NB4 (cell line): ENCODE results near the gene MAJIN.
"Not testable (repeated sequence)": the region's sequence is repeated elsewhere in the genome, so short reads cannot be mapped to it uniquely, and the experiment has no call there.

Experiments used
- DNase-seq: peaks from one replicate; pipeline ENCODE4 v3.0.0; 2010; ENCODE audit warnings: low read depth
- H3K4me3 ChIP-seq: one replicate; pipeline ENCODE4 v1.5.1; 2011; ENCODE audit warnings: mild to moderate bottlenecking, low read depth, low read length, moderate library complexity
- CTCF ChIP-seq: IDR thresholded peaks from one replicate; pipeline ENCODE4 v1.5.1; 2012; ENCODE audit warnings: low read depth, low read length
- MYC ChIP-seq: IDR thresholded peaks from 2 replicates; pipeline ENCODE4 v1.6.1; 2011; ENCODE audit warnings: low read depth, low read length
- POLR2A ChIP-seq: IDR thresholded peaks from 2 replicates; pipeline ENCODE4 v1.6.1; 2011; ENCODE audit warnings: mild to moderate bottlenecking; ENCODE audit not compliant: insufficient read length; ENCODE audit errors: extremely low read depth
- TF ChIP-seq, protein P1 (sequence below): IDR thresholded peaks from 2 replicates; pipeline ENCODE4 v1.6.1; 2011; ENCODE audit warnings: low read depth, low read length

Gene MAJIN

DNA sequence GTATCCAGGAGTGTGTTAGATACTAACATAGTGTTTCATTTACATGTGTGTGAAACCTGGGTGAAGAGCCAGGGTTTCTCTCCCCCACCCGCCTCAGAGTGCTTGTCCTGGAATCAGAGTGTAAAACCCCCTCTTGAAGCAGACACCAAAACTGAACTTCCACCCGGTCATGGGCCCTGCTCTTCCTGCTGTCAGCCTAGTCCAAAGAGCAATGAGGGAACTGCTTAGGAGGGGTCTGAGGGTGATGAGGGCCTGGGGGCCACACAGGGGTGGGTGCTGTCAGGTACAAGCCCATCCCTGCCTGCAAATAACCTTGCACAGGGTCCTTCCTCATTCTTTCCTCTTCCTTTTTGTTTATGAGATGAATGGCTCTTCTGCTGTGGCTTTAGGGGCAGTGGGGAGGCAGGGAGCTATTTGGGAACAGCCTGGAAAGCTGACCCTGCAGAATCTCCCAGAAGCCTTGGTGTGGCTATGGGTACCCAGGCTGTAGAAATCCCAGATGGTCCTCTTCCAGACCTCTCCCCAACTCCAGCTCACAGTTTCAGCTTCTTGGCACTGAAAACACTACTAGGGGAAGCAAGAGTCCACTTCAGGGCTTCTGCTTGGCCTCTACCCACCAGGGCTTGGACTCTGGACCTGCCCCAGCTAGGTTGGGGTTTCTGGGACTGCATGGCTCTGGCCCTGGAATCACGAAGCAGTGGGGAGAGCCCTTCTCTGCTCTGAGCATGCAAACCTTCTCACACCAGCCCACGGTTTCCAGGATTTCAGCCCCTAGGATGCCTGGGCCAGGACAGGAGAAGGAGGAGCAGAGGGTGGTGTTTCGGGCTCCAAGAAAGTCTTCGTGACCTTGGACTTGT, 16.3 kb upstream of the MAJIN start:
- H3K4me3 ChIP-seq, result no peak overlapping the region
- TF ChIP-seq POLR2A (no peak), MYC (no peak), CTCF (no peak)
- TF ChIP-seq, protein P1, sequence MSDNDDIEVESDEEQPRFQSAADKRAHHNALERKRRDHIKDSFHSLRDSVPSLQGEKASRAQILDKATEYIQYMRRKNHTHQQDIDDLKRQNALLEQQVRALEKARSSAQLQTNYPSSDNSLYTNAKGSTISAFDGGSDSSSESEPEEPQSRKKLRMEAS, result no peak
- DNase-seq, result no peak

DNA sequence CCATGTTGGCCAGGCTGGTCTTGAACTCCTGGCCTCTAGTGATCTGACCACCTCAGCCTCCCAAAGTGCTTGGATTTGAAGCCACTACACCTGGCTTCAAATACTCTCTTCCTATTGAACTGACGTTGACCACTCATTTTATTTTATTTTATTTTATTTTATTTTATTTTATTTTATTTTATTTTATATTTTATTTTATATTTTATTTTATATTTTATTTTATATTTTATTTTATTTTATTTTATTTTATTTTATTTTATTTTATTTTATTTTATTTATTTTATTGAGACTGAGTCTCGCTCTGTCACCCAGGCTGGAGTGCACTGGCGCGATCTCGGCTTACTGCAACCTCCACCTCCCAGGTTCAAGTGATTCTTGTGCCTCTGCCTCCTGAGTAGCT, 11.4 kb upstream of the MAJIN start:
- not testable (repeated sequence) for H3K4me3 ChIP-seq, DNase-seq

GRCh38 chr11:64976651-64977050, 4.7 kb upstream of the MAJIN start:
- TF ChIP-seq, protein P1, result no peak
- no peak for TF ChIP-seq CTCF
- no peak for TF ChIP-seq POLR2A
- TF ChIP-seq MYC, result no peak
- DNase-seq, result no peak
- no peak overlapping the region for H3K4me3 ChIP-seq

DNA sequence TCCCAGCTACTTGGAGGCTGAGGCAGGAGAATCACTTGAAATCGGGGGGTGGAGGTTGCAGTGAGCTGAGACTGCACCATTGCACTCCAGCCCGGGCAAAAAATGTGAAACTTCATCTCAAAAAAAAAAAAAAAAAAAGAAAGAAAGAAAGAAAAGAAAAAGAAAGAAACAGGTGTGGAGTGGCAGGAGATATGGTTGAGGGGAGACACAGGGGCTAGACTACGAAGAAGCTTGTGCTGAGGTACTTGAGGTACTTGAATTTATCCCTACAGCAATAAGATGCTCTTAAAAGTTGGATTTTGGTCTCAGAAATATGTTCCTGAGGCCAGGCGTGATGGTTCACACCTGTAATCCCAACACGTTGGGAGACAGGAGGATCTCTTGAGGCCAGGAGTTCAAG, 2.2 kb upstream of the MAJIN start:
- H3K4me3 ChIP-seq, result no peak overlapping the region
- DNase-seq, result no peak
- TF ChIP-seq CTCF, result no peak
- TF ChIP-seq, protein P1, result no peak
- TF ChIP-seq POLR2A, result no peak
- TF ChIP-seq MYC, result no peak

- TF ChIP-seq MYC (no peak), POLR2A (no peak), CTCF (no peak)
- TF ChIP-seq, protein P1, result no peak
- no peak overlapping the region for H3K4me3 ChIP-seq
- DNase-seq, result no peak
These were observed 1.2 kb downstream of the MAJIN start for GRCh38 chr11:64970731-64971151.

GRCh38 chr11:64969209-64969608, 2.7 kb downstream of the MAJIN start:
- DNase-seq, result no peak
- TF ChIP-seq CTCF (no peak), POLR2A (no peak), MYC (no peak)
- TF ChIP-seq, protein P1, result no peak
- no peak overlapping the region for H3K4me3 ChIP-seq
